Naive thymus-derived CD8-positive, alpha-beta T cell (primary cell): ENCODE data around the gene GATB. TPM values are rescaled to one million over a fixed set of nuclear protein-coding genes. Genes with fewer than 3 reads are reported as not detected.

Experiments used
- ATAC-seq, 2 donors: fragments of 150-1000 bp; cut with Tn5 transposase in 1 of 2; sonication (Bioruptor Pico), chemical (Tn5 transposase) in 1 of 2; 1 replicate in 1 of 2; 2 replicates in 1 of 2; pipeline ENCODE4 v1.10.0; 2021; ENCODE audit warnings: mild to moderate bottlenecking in 2 of 2, moderate library complexity in 2 of 2
- POLR2A ChIA-PET: fragments of 350-600 bp; sonication (Branson Sonifier 250); formaldehyde crosslinking; loops from one replicate; lab custom pipeline; 2021; ENCODE audit warnings: antibody characterized with exemption; lab: Charles Lee
- DNase-seq, 10 donors: peaks; one replicate each; pipeline versions ENCODE4 v3.0.0 to v3.0.0-alpha.2; 2020 to 2022
- H3K27ac Mint-ChIP-seq, 10 donors: one replicate each; pipeline ENCODE4 v1.8.0; 2020 to 2022; ENCODE audit warnings: mild to moderate bottlenecking in 10 of 10, mixed read lengths in 10 of 10, moderate library complexity in 4 of 10, inconsistent platforms in 1 of 10
- H3K27me3 Mint-ChIP-seq, 5 donors: one replicate each; pipeline ENCODE4 v1.8.0; 2021 to 2022; ENCODE audit warnings: mixed read lengths in 5 of 5
- H3K36me3 Mint-ChIP-seq, 3 donors: one replicate each; pipeline ENCODE4 v1.8.0; 2020 to 2022; ENCODE audit warnings: mixed read lengths in 3 of 3, mild to moderate bottlenecking in 2 of 3, inconsistent platforms in 1 of 3
- H3K4me1 Mint-ChIP-seq, 4 donors: one replicate each; pipeline ENCODE4 v1.8.0; 2021 to 2022; ENCODE audit warnings: mixed read lengths in 4 of 4
- H3K4me3 Mint-ChIP-seq, 10 donors: one replicate each; pipeline ENCODE4 v1.8.0; 2020 to 2022; ENCODE audit warnings: mild to moderate bottlenecking in 10 of 10, mixed read lengths in 10 of 10, moderate library complexity in 6 of 10, inconsistent platforms in 1 of 10
- H3K9me3 Mint-ChIP-seq, 9 donors: one replicate each; pipeline ENCODE4 v1.8.0; 2020 to 2022; ENCODE audit warnings: mixed read lengths in 9 of 9, mild to moderate bottlenecking in 3 of 9, inconsistent platforms in 1 of 9, moderate library complexity in 1 of 9
- polyA plus RNA-seq, 3 donors: library from polyadenylated mRNA; unstranded; fragments of 300-500 nt; fragmentation: Illumina TruSeq; gene quantifications; one replicate each; pipeline ENCODE4 v1.2.3, GENCODE V29; 2021
- total RNA-seq, 8 experiments: library from RNA in 2 of 8; stranded (reverse) in 2 of 8; gene quantifications; one replicate each; pipeline ENCODE4 v1.2.3 and lab custom pipeline; 2021 to 2026

GATB gene
- total and polyA plus RNA-seq, 5 experiments from 2014 or later, result 8.9 to 16.3 (median 13.5) TPM

DNA sequence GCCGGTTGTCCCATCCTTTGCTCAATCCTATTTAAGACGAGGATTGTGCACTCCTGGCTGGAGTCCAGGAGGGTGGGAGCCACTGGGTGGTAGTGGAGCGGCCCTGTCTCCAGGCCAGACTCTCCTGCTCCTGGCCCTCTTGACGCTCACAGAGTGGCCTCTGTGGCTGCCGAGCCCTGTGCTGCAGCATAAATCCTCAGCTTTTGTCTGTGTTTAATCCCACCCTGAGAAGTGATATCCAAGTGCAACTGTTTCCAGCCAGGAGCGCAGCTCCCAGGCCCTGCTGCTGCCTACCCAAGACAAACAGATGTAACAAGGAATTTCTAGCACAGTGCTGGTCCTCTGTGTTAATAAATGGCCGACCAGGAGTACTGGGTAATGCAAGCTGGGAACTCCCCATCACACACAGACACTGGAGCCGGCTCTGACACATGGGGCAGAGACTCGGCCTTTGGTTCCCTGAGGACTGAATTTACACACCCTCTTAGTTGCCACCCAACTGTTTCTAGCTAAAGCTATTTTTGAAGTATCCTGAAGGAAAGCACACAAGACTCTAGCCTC, 85.3 kb downstream of the GATB start:
- no peak overlapping the region for H3K4me3 Mint-ChIP-seq
- DNase-seq (no peak), ATAC-seq (no peak)
- no peaks in the 10 kb centered on the region for H3K9me3 Mint-ChIP-seq
- peak overlapping the region in 1 of 10 donors; percentile 28 for H3K27ac Mint-ChIP-seq
- no peaks in the 10 kb centered on the region for H3K27me3 Mint-ChIP-seq
- POLR2A ChIA-PET, result no interaction called here
- peaks cover 0 to 22% (median 17%) of the 10 kb centered on the region in 3 donors for H3K36me3 Mint-ChIP-seq
- no peaks in the 10 kb centered on the region for H3K4me1 Mint-ChIP-seq

- Mint-ChIP-seq H3K27ac (peak overlapping the region in 1 of 10 donors; percentile 61), H3K27me3 (no peaks in the 10 kb centered on the region), H3K4me3 (no peak overlapping the region), H3K36me3 (peaks cover 0 to 17% (median 16%) of the 10 kb centered on the region in 3 donors), H3K9me3 (no peaks in the 10 kb centered on the region), H3K4me1 (no peaks in the 10 kb centered on the region)
- ATAC-seq (no peak), DNase-seq (no peak)
- POLR2A ChIA-PET, result no interaction called here
These were observed 85.9 kb downstream of the GATB start for GRCh38 chr4:151674804-151675391.

- H3K4me3 Mint-ChIP-seq, result no peak overlapping the region
- H3K27me3 Mint-ChIP-seq, result no peaks in the 10 kb centered on the region
- ATAC-seq (no peak), DNase-seq (no peak)
- H3K4me1 Mint-ChIP-seq, result no peaks in the 10 kb centered on the region
- no peaks in the 10 kb centered on the region for H3K9me3 Mint-ChIP-seq
- POLR2A ChIA-PET, result no interaction called here
- H3K27ac Mint-ChIP-seq, result no peak overlapping the region
- peaks cover 0 to 10% (median 10%) of the 10 kb centered on the region in 3 donors for H3K36me3 Mint-ChIP-seq
These were observed 86.8 kb downstream of the GATB start for GRCh38 chr4:151673908-151674520.

DNA sequence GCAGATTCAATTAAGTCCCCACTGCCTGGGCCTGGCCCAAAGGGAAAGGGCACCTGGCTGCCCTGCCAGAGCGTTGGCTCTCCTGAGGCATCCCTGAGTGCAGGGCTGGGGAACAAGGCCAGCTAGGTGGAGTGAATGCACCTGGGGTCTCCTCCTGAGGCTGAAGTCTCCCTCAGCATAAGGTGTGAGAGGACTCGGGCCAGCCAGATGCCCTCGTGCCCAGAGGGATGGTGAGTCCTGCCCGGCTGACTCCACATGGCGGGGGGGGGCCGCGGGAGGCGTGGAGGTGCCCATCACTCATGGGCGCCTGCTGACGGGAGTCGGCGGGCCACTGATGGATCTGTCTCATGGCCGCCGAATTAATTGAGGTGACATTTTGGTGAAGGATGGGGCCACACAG, 87.8 kb downstream of the GATB start:
- no peak overlapping the region for H3K4me3 Mint-ChIP-seq
- ATAC-seq (no peak), DNase-seq (no peak)
- peaks cover 0 to 8% (median 5%) of the 10 kb centered on the region in 3 donors for H3K36me3 Mint-ChIP-seq
- no peak overlapping the region for H3K27ac Mint-ChIP-seq
- POLR2A ChIA-PET, result no interaction called here
- no peaks in the 10 kb centered on the region for H3K4me1 Mint-ChIP-seq
- no peaks in the 10 kb centered on the region for H3K27me3 Mint-ChIP-seq
- no peaks in the 10 kb centered on the region for H3K9me3 Mint-ChIP-seq

GRCh38 chr4:151671541-151672059, 89.2 kb downstream of the GATB start:
- H3K4me1 Mint-ChIP-seq, result peaks cover 0 to 4% (median 0%) of the 10 kb centered on the region in 4 donors
- H3K27me3 Mint-ChIP-seq, result no peaks in the 10 kb centered on the region
- ATAC-seq (no peak), DNase-seq (no peak)
- POLR2A ChIA-PET, result no interaction called here
- H3K4me3 Mint-ChIP-seq, result no peak overlapping the region
- no peaks in the 10 kb centered on the region for H3K9me3 Mint-ChIP-seq
- no peak overlapping the region for H3K27ac Mint-ChIP-seq
- peaks cover 0 to 3% (median 2%) of the 10 kb centered on the region in 3 donors for H3K36me3 Mint-ChIP-seq

- Mint-ChIP-seq H3K4me3 (no peak overlapping the region), H3K4me1 (peaks cover 0 to 4% (median 0%) of the 10 kb centered on the region in 4 donors), H3K9me3 (no peaks in the 10 kb centered on the region), H3K27me3 (no peaks in the 10 kb centered on the region), H3K36me3 (peaks cover 0 to 5% (median 2%) of the 10 kb centered on the region in 3 donors), H3K27ac (no peak overlapping the region)
- ATAC-seq (no peak), DNase-seq (no peak)
- POLR2A ChIA-PET, result no interaction called here
These were observed 90.0 kb downstream of the GATB start for GRCh38 chr4:151670843-151671242.

DNA sequence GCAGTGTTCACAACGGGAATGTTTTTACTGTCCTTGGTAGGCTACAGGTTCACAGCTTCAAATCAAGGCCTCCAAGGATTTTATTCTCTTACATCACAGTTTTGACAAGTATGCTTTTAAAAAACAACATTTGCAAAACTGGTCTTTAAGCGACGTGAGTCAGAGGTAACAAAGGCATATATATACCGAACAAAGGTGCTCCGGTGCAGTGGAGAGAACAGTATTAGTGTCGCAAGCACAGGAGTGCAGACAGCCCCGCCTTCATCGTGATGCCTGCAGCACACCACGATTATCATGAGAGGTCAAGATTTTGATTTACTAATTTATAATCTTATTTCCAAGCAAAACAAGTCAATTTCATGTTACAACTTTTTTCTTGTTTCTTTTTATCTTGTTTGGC, 90.8 kb downstream of the GATB start:
- DNase-seq (no peak), ATAC-seq (no peak)
- Mint-ChIP-seq H3K36me3 (peaks cover 0 to 5% (median 2%) of the 10 kb centered on the region in 3 donors), H3K27ac (no peak overlapping the region), H3K4me1 (peaks cover 0 to 4% (median 0%) of the 10 kb centered on the region in 4 donors), H3K9me3 (no peaks in the 10 kb centered on the region), H3K4me3 (no peak overlapping the region), H3K27me3 (no peaks in the 10 kb centered on the region)
- POLR2A ChIA-PET, result no interaction called here

- POLR2A ChIA-PET, result no interaction called here
- peaks cover 0 to 4% (median 0%) of the 10 kb centered on the region in 4 donors for H3K4me1 Mint-ChIP-seq
- DNase-seq (no peak), ATAC-seq (no peak)
- no peaks in the 10 kb centered on the region for H3K27me3 Mint-ChIP-seq
- H3K4me3 Mint-ChIP-seq, result no peak overlapping the region
- H3K9me3 Mint-ChIP-seq, result no peaks in the 10 kb centered on the region
- H3K27ac Mint-ChIP-seq, result no peak overlapping the region
- H3K36me3 Mint-ChIP-seq, result peaks cover 0 to 5% (median 2%) of the 10 kb centered on the region in 3 donors
These were observed 92.0 kb downstream of the GATB start for GRCh38 chr4:151668689-151669402.

DNA sequence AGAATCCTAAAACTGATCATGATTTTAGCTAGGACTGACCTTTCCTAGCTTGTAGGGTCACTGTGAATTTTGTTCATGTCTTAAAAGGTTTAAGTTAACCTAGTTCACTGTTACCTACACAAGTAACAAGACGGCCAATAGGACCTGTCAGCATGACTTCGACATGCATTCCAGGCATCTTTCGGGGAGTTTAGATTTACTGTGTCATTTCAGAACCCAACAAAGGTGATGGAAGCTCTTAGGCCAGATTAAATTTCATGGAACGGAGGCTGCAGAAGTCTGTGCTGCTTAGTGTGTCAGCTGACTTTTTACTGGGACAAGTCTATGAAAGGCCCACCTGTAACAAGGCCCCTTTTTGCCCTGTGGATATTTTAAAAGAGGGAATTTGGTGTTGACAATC, 93.1 kb downstream of the GATB start:
- POLR2A ChIA-PET, result no interaction called here
- Mint-ChIP-seq H3K9me3 (no peaks in the 10 kb centered on the region), H3K27ac (no peak overlapping the region), H3K36me3 (peaks cover 0 to 5% (median 2%) of the 10 kb centered on the region in 3 donors), H3K4me1 (peaks cover 0 to 4% (median 0%) of the 10 kb centered on the region in 4 donors), H3K27me3 (no peaks in the 10 kb centered on the region), H3K4me3 (no peak overlapping the region)
- no peak for DNase-seq
- ATAC-seq, result no peak

DNA sequence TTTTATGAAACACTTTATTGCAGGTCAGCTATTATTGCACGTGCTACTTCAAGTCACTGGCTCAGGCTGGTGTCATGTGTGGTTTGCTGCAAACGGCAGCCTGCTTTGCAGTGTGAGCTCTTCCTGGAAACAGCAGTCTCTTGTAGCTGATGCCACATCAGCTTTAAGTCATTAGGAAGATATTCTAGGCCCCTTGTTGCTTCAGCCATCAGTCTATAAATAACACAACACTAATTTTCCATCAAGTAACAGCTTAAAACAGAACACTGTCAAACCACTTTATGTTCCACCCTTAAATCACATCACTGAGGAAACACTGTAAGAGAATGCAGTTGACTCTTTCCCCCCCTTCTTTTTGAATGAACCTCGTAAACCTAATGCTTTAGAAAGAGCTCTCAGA, 93.8 kb downstream of the GATB start:
- Mint-ChIP-seq H3K4me1 (peaks cover 0 to 4% (median 0%) of the 10 kb centered on the region in 4 donors), H3K27ac (peak overlapping the region in 1 of 10 donors; percentile 26), H3K36me3 (peaks cover 0 to 4% (median 2%) of the 10 kb centered on the region in 3 donors), H3K27me3 (no peaks in the 10 kb centered on the region), H3K4me3 (no peak overlapping the region), H3K9me3 (no peaks in the 10 kb centered on the region)
- no peak for DNase-seq
- ATAC-seq, result no peak
- POLR2A ChIA-PET, result no interaction called here

DNA sequence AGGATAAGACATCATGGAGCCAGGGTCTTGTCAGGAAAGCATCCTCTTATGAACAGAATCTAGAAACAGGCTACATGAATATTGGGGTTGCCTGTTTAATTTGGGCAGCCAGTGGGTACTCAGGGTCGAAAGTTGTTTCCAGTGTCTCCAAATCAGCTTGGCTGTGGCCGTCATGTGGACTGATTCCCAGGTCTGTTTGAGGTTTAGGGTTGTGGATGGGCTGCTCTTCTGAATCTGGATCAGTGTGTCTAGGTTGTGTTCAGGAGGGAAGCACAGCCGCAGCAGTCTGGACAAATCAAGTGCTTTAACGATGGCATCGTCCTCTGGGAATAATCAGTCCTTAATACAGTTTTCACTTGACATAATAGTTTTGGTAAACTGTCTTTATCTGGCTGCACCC, 94.3 kb downstream of the GATB start:
- no peak for ATAC-seq
- no peak for DNase-seq
- Mint-ChIP-seq H3K27me3 (no peaks in the 10 kb centered on the region), H3K4me3 (no peak overlapping the region), H3K36me3 (peaks cover 0 to 4% (median 2%) of the 10 kb centered on the region in 3 donors), H3K27ac (peak overlapping the region in 1 of 10 donors; percentile 29), H3K9me3 (no peaks in the 10 kb centered on the region), H3K4me1 (peaks cover 0 to 4% (median 0%) of the 10 kb centered on the region in 4 donors)
- POLR2A ChIA-PET, result no interaction called here

DNA sequence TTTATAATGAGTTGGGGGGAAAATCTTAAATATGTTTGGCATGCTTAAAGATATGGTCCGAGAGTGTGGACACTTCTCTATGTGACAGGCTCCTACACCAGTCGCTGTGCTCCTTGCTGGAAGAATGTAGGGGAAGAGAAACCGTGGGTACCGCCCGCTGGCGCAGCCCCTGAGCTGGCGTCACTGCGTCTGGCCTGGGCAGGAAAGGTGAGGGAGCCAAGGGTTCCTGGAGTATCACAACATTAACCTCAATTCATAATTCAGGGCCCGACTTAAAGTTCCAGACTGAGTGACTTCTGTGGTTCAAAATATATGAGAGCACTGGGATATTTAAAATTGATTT, 95.1 kb downstream of the GATB start:
- POLR2A ChIA-PET, result no interaction called here
- no peaks in the 10 kb centered on the region for H3K27me3 Mint-ChIP-seq
- H3K36me3 Mint-ChIP-seq, result peaks cover 0 to 4% (median 0%) of the 10 kb centered on the region in 3 donors
- ATAC-seq, result no peak
- no peak overlapping the region for H3K27ac Mint-ChIP-seq
- H3K4me3 Mint-ChIP-seq, result no peak overlapping the region
- peaks cover 0 to 4% (median 2%) of the 10 kb centered on the region in 4 donors for H3K4me1 Mint-ChIP-seq
- no peak for DNase-seq
- no peaks in the 10 kb centered on the region for H3K9me3 Mint-ChIP-seq
